HG02588 (cell line): ENCODE results near the gene SURF1.
"Not testable (repeated sequence)": the region's sequence is repeated elsewhere in the genome, so short reads cannot be mapped to it uniquely, and the experiment has no call there.

Experiments
- ATAC-seq: cut with Tn5 transposase; IDR thresholded peaks from one replicate; pipeline ENCODE4 v1.9.1; 2021; ENCODE audit warnings: mild to moderate bottlenecking, moderate library complexity; ENCODE audit not compliant: unreplicated experiment

The SURF1 gene

GRCh38 chr9:133327834-133328484, 28.3 kb downstream of the SURF1 start:
- no peak for ATAC-seq

- ATAC-seq = not testable (repeated sequence)
Observed at GRCh38 chr9:133327021-133327420, 29.3 kb downstream of the SURF1 start.

GRCh38 chr9:133323991-133324703, 32.1 kb downstream of the SURF1 start:
- no peak for ATAC-seq

- no peak for ATAC-seq
Observed at GRCh38 chr9:133323211-133323610, 33.1 kb downstream of the SURF1 start.

GRCh38 chr9:133322701-133323100, 33.6 kb downstream of the SURF1 start:
- no peak for ATAC-seq

- no peak for ATAC-seq
Observed at GRCh38 chr9:133321411-133321935, 34.8 kb downstream of the SURF1 start.

GRCh38 chr9:133320421-133320881, 35.8 kb downstream of the SURF1 start:
- ATAC-seq = no peak

GRCh38 chr9:133317551-133317950, 38.7 kb downstream of the SURF1 start:
- ATAC-seq = not testable (repeated sequence)

GRCh38 chr9:133315997-133316396, 40.3 kb downstream of the SURF1 start:
- no peak for ATAC-seq

GRCh38 chr9:133309608-133310007, 46.7 kb downstream of the SURF1 start:
- ATAC-seq = no peak

GRCh38 chr9:133307301-133307700, 49.0 kb downstream of the SURF1 start:
- no peak for ATAC-seq

- ATAC-seq = no peak
Observed at GRCh38 chr9:133306242-133307204, 49.8 kb downstream of the SURF1 start.

- ATAC-seq = no peak
Observed at GRCh38 chr9:133305731-133306130, 50.6 kb downstream of the SURF1 start.

GRCh38 chr9:133304477-133305377, 51.6 kb downstream of the SURF1 start:
- ATAC-seq = no peak

GRCh38 chr9:133304158-133304470, 52.2 kb downstream of the SURF1 start:
- ATAC-seq = no peak

- ATAC-seq = no peak
Observed at GRCh38 chr9:133303266-133304157, 52.8 kb downstream of the SURF1 start.
